Fibroblast of skin of left quadriceps (primary cell): ENCODE results near the gene ADCY10.
"Not testable (repeated sequence)": the region's sequence is repeated elsewhere in the genome, so short reads cannot be mapped to it uniquely, and the experiment has no call there.

Source experiments
- DNase-seq, 2 experiments: peaks; one replicate each; pipeline ENCODE4 v3.0.0-alpha.2; 2013; ENCODE audit warnings: low read depth in 2 of 2

Gene ADCY10

GRCh38 chr1:167881786-167882185 lies 32.1 kb downstream of the ADCY10 start:
- DNase-seq: no peak

GRCh38 chr1:167881069-167881468 lies 32.9 kb downstream of the ADCY10 start:
- DNase-seq: no peak

- DNase-seq: no peak
Observed at GRCh38 chr1:167880580-167881021, 33.3 kb downstream of the ADCY10 start.

- DNase-seq: no peak
Observed at GRCh38 chr1:167879508-167879907, 34.4 kb downstream of the ADCY10 start.

GRCh38 chr1:167878372-167879160 lies 35.4 kb downstream of the ADCY10 start:
- no peak for DNase-seq

GRCh38 chr1:167876597-167877175 lies 37.2 kb downstream of the ADCY10 start:
- no peak for DNase-seq

GRCh38 chr1:167871331-167871730 lies 42.6 kb downstream of the ADCY10 start:
- no peak for DNase-seq

GRCh38 chr1:167869157-167870001 lies 44.6 kb downstream of the ADCY10 start:
- not testable (repeated sequence) for DNase-seq

GRCh38 chr1:167866739-167867414 lies 47.1 kb downstream of the ADCY10 start:
- DNase-seq: not testable (repeated sequence)

- DNase-seq: not testable (repeated sequence)
Observed at GRCh38 chr1:167866326-167866725, 47.6 kb downstream of the ADCY10 start.

- not testable (repeated sequence) for DNase-seq
Observed at GRCh38 chr1:167865804-167866308, 48.1 kb downstream of the ADCY10 start.

- not testable (repeated sequence) for DNase-seq
Observed at GRCh38 chr1:167865193-167865592, 48.7 kb downstream of the ADCY10 start.

GRCh38 chr1:167864392-167865032 lies 49.4 kb downstream of the ADCY10 start:
- no peak for DNase-seq

- DNase-seq: no peak
Observed at GRCh38 chr1:167863921-167864279, 50.0 kb downstream of the ADCY10 start.

- not testable (repeated sequence) for DNase-seq
Observed at GRCh38 chr1:167863191-167863920, 50.6 kb downstream of the ADCY10 start.

- DNase-seq: no peak
Observed at GRCh38 chr1:167862432-167863076, 51.4 kb downstream of the ADCY10 start.

GRCh38 chr1:167861664-167862381 lies 52.1 kb downstream of the ADCY10 start:
- no peak for DNase-seq

GRCh38 chr1:167860231-167860923 lies 53.6 kb downstream of the ADCY10 start:
- DNase-seq: no peak
